SJCRH30 (cell line): ENCODE data around the gene TSHZ2. TPM values are rescaled to one million over a fixed set of nuclear protein-coding genes. Genes with fewer than 3 reads are reported as not detected.
"Not testable (repeated sequence)": the region's sequence is repeated elsewhere in the genome, so short reads cannot be mapped to it uniquely, and the experiment has no call there.

ENCODE experiments used
- DNase-seq, 2 experiments: peaks; one replicate each; pipeline ENCODE4 v3.0.0-alpha.2; 2015 to 2020
- H3K27ac ChIP-seq: fragments of 250-450 bp; sonication (Bioruptor Pico); 2 replicates; pipeline ENCODE4 v1.5.1; 2020; ENCODE audit warnings: mild to moderate bottlenecking, moderate library complexity
- H3K27me3 ChIP-seq: fragments of 250-450 bp; sonication (Bioruptor Pico); 2 replicates; pipeline ENCODE4 v1.5.1; 2020; ENCODE audit warnings: mild to moderate bottlenecking, moderate library complexity
- H3K36me3 ChIP-seq: fragments of 250-450 bp; sonication (Bioruptor Pico); 2 replicates; pipeline ENCODE4 v1.5.1; 2020; ENCODE audit warnings: mild to moderate bottlenecking, moderate library complexity
- H3K4me1 ChIP-seq: fragments of 250-450 bp; sonication (Bioruptor Pico); 2 replicates; pipeline ENCODE4 v1.5.1; 2020; ENCODE audit warnings: mild to moderate bottlenecking, moderate library complexity
- H3K4me3 ChIP-seq: fragments of 250-450 bp; sonication (Bioruptor Pico); 2 replicates; pipeline ENCODE4 v1.5.1; 2020; ENCODE audit warnings: mild to moderate bottlenecking, moderate library complexity
- H3K9me3 ChIP-seq: fragments of 250-450 bp; sonication (Bioruptor Pico); replicated peaks from 2 replicates; pipeline ENCODE4 v1.5.1; 2020; ENCODE audit warnings: mild to moderate bottlenecking, moderate library complexity
- total RNA-seq: library from RNA; depleted of rRNA; stranded (reverse); fragments of >200 nt; shearing (Covaris generic); gene quantifications from 2 replicates; pipeline ENCODE4 v1.2.3, GENCODE V29; 2014

Gene TSHZ2
- total RNA-seq, 1 experiment from 2014 or later = not detected

DNA sequence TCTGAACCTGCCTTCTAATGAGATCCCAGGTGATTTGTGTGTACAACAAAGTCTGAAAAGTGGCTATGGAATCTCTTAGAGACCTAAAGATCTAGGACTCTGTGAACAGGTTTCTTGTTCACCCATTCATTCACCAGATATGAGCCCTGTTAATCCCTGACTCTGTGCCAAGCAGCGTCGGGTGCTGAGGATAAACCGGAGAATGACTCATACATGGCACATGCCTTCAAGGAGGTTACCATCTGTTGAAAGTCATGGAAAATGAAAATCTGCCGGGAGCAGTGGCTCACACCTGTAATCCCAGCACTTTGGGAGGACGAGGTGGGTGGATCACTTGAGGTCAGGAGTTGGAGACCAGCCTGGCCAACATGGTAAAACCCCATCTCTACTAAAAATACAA, 549.3 kb downstream of the TSHZ2 start:
- H3K4me1 ChIP-seq, H3K9me3 ChIP-seq, H3K4me3 ChIP-seq, H3K27ac ChIP-seq, H3K36me3 ChIP-seq: not testable (repeated sequence)
- H3K27me3 ChIP-seq = peaks cover 12% of the 10 kb centered on the region; the same call in 1 of the 2 replicates
- DNase-seq = peak; percentile 39 to 54

DNA sequence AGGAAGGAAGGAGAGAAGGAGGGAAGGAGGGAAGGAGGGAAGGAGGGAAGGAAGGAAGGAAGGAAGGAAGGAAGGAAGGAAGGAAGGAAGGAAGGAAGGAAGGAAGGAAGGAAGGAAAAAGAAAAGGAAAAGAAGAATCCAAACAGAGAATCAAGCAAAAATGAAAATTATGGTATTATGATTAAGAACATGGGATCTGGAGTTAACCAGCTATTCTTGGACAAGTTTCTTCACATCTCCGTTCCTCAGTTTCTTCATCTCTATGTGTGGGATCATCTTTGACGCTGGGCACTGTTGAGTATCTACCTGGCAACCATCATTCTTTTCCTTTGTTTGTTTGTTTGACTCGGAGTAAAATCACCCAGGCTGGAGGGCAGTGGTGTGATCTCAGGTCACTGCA, 549.9 kb downstream of the TSHZ2 start:
- no peak for DNase-seq
- peaks cover 12% of the 10 kb centered on the region; the same call in 1 of the 2 replicates for H3K27me3 ChIP-seq
- H3K9me3 ChIP-seq = no peaks in the 10 kb centered on the region
- H3K36me3 ChIP-seq = no peaks in the 10 kb centered on the region
- H3K4me1 ChIP-seq = no peaks in the 10 kb centered on the region
- H3K4me3 ChIP-seq = no peak overlapping the region
- H3K27ac ChIP-seq = no peak overlapping the region

DNA sequence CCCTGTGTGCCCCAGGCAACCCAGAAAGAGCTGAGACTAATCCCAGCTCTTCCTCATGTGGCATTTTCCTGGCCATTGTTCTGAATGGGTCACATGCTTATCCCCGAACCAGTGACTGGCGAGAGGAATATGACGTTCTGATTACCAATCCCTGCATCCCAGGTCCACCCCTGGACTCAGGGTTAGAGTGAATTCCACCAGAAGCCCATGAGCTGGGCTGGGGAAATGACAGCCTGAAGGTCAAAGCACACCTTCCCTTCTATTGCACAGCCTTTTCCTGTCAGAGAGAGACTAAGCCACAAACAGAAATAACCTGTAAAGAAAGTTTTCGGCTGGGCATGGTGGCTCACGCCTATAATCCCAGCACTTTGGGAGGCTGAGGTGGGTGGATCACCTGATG, 550.5 kb downstream of the TSHZ2 start:
- H3K4me3 ChIP-seq = no peak overlapping the region
- H3K9me3 ChIP-seq = no peaks in the 10 kb centered on the region
- no peak for DNase-seq
- H3K27me3 ChIP-seq = peaks cover 12% of the 10 kb centered on the region; the same call in 1 of the 2 replicates
- no peak overlapping the region for H3K27ac ChIP-seq
- H3K36me3 ChIP-seq = no peaks in the 10 kb centered on the region
- no peaks in the 10 kb centered on the region for H3K4me1 ChIP-seq

DNA sequence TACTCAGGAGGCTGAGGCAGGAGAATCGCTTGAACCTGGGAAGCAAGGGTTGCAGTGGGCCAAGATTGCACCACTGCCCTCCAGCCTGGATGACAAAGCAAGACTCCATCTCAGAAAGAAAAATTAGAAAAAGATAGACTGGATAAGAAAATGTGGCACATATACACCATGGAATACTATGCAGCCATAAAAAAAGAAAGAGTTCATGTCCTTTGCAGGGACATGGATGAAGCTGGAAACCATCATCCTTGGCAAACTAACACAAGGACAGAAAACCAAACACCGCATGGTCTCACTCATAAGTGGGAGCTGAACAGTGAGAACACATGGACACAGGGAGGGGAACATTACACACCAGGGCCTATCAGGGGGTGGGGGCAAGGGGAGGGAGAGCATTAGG, 551.5 kb downstream of the TSHZ2 start:
- DNase-seq, H3K9me3 ChIP-seq, H3K36me3 ChIP-seq, H3K4me3 ChIP-seq, H3K27ac ChIP-seq, H3K4me1 ChIP-seq: not testable (repeated sequence)
- H3K27me3 ChIP-seq = peaks cover 12% of the 10 kb centered on the region; the same call in 1 of the 2 replicates

DNA sequence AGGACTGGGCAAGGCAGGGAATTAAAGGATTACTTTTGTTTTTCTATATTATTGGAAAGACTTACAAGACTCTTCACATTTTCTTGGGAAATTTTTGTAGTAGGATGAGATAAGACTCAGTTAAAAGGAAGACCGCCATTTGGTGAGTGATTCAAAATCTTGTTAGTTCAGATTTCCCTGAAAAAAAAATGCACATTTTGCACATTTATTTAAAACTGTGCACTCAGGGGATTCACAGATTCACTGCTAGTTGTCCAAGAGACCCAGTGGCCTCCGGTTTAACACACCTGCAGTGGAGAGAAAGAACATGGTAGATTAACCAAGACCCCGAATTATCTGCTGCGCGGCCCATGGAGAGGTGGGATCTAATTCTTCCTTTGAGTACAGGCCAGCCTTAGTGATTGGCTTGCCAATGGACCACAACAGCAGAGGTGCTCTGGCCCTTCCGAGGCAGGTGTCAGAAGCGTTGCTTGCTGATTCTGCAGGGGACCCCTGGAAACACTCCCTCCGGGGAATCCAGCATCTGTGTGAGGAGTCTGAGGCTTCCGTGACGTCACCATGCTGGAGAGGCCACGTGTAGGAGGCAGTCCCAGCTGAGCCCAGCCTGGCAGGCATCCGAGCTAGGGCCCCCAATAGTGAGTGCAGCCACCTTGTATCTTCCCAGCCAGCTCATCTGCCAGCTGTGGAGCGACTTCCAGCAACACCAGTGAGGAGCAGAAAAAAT, 552.6 kb downstream of the TSHZ2 start:
- peak; percentile 19 to 41 for DNase-seq
- H3K4me3 ChIP-seq = no peak overlapping the region

DNA sequence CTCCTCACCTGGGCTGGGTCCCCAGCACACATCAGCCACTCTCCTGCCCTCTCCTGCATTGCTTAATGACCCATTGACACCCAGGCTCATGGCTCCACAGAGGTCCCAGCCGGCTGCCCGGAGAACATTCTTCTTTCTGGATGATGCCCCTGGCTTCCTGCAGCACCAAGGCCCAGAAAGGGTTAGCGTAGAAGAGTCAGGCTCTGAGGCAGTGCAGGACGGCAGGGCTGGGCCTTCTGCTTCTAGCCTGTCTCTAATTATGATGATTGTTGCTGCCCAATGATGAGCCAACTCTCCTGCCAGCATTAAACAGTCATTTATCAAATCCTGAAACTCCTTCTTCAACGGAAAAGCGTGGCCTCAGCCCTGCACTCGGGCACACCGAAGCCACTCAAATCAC, 555.0 kb downstream of the TSHZ2 start:
- Histone ChIP-seq H3K27me3 (no peaks in the 10 kb centered on the region), H3K9me3 (no peaks in the 10 kb centered on the region), H3K27ac (no peak overlapping the region), H3K4me3 (no peak overlapping the region), H3K36me3 (no peaks in the 10 kb centered on the region), H3K4me1 (no peaks in the 10 kb centered on the region)
- no peak for DNase-seq

More for the DNA sequence above, 552.6 kb downstream of the TSHZ2 start:
- Histone ChIP-seq H3K4me1 (no peaks in the 10 kb centered on the region), H3K36me3 (no peaks in the 10 kb centered on the region), H3K27me3 (peaks cover 10% of the 10 kb centered on the region; the same call in 1 of the 2 replicates), H3K27ac (no peak overlapping the region), H3K9me3 (no peaks in the 10 kb centered on the region)

DNA sequence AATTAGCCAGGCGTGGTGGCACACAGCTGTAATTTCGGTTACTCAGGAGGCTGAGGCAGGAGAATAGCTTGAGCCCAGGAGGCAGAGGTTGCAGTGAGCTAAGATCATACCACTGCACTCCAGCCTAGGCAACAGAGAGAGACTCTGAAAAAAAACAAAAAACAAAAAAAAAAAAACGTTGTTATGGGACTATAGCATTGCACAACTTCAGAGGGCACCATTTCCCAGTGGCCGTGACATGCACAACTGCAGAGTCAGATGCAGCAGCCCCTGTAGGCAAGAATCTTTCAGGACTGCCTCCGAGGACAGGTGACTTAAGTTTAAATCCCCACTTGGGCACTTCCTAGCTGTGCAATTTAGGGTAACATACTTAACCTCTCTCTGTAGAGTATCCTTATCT, 557.5 kb downstream of the TSHZ2 start:
- no peak for DNase-seq
- Histone ChIP-seq H3K4me3 (no peak overlapping the region), H3K27ac (no peak overlapping the region), H3K9me3 (no peaks in the 10 kb centered on the region), H3K27me3 (no peaks in the 10 kb centered on the region), H3K4me1 (no peaks in the 10 kb centered on the region), H3K36me3 (no peaks in the 10 kb centered on the region)

DNA sequence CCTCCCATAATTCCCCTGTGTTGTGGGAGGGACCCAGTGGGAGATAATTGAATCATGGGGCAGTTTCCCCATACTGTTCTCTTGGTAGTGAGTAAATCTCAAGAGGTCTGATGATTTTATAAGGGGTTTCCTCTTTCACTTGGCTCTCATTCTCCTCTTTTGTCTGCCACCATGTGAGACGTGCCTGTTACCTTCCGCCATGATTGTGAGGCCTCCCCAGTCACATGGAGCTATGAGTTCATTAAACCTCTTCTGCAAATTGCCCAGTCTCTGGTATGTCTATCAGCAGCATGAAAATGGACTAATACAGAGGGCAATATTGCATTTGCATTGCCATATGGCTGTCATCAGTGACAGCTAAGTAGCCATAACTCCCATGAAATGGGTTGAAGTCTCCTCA, 558.3 kb downstream of the TSHZ2 start:
- Histone ChIP-seq H3K27ac (no peak overlapping the region), H3K4me1 (no peaks in the 10 kb centered on the region), H3K27me3 (no peaks in the 10 kb centered on the region), H3K36me3 (no peaks in the 10 kb centered on the region), H3K4me3 (no peak overlapping the region), H3K9me3 (no peaks in the 10 kb centered on the region)
- DNase-seq = no peak

DNA sequence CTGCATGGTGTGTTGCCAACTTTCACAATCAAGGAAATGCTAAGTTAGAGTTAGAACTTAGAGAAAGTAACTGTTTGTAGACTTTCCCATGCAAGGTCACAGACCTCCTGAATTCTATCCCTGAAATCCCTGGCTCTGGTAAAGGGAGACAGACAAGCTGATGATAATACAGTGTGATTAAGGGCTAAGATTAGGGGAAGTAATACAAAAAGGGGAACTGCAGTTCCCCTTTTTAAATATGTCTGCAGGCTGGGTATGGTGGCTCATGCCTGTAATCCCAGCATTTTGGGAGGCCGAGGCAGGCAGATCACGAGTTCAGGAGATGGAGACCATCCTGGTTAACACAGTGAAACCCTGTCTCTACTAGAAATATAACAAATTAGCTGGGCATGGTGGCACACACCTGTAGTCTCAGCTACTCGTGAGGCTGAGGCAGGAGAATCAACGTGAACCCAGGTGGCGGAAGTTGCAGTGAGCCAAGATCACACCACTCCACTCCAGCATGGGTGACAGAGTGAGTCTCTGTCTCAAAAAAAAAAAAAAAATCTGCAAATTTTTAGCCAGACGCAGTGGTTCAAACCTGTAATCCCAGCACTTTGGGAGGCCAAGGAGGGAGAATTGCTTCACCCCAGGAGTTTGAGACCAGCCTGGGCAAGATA, 560.6 kb downstream of the TSHZ2 start:
- not testable (repeated sequence) for H3K9me3 ChIP-seq, H3K36me3 ChIP-seq, H3K27ac ChIP-seq

DNA sequence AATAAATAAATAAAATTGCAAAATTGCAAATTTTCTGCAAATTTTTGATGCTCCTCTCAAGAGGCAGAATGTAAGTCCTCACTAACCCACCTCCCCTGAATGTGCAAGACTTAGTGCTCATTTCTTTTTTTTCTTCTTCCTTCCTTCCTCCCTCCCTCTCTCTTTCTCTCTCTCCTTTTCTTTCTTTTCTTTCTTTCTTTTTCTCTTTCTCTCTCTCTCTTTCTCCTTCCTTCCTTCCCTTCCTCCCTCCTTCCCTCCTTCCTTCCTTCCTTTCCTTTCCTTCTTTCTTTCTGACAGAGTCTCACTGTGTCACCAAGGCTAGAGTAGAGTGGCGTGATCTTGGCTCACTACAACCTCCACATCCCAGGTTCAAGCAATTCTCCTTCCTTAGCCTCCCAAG, 561.3 kb downstream of the TSHZ2 start:
- Histone ChIP-seq H3K4me1 (no peaks in the 10 kb centered on the region), H3K9me3 (no peaks in the 10 kb centered on the region), H3K36me3 (no peaks in the 10 kb centered on the region), H3K27ac (no peak overlapping the region), H3K27me3 (no peaks in the 10 kb centered on the region), H3K4me3 (no peak overlapping the region)
- DNase-seq = no peak

More for the DNA sequence above, 560.6 kb downstream of the TSHZ2 start:
- not testable (repeated sequence) for H3K4me1 ChIP-seq, H3K27me3 ChIP-seq, DNase-seq, H3K4me3 ChIP-seq

DNA sequence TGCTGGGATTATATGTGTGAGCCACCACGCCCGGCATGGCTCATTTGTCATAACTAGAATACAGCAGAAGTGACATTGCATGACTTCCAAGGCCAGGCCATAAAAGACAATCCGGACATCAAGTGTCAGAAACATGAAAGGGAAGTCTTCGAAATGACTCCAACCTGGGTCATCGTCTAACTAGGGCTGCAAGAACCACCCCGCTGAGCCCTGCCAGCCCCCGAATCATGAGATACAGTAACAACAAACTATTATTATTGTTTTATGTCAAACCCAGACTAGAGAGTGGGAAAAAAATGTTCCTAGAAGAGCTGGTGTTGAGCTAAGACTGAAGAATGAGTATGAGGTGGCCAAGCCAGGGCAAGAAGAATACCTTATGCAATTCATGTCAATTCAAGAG, 561.9 kb downstream of the TSHZ2 start:
- Histone ChIP-seq H3K4me1 (no peaks in the 10 kb centered on the region), H3K36me3 (no peaks in the 10 kb centered on the region), H3K9me3 (no peaks in the 10 kb centered on the region), H3K27ac (no peak overlapping the region), H3K27me3 (no peaks in the 10 kb centered on the region), H3K4me3 (no peak overlapping the region)
- no peak for DNase-seq

DNA sequence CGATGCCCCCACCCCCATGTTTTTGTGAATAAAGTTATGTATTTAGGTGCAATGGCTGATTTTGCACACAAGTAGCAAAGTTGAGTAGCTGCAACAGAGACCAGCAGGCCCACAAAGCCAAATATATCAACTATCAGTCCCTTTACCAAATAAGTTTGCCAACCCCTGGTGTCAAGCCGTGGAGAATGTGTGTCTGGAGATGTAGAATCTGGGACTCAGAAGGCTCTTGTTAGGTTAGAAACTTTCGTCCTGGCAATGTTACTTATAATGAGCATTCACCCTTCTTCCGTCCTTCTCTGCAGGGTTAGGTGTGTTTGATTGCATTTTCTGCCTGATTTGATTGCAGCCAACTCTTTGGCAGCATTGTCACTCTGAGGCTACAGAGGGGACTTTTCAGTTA, 563.7 kb downstream of the TSHZ2 start:
- DNase-seq = no peak

DNA sequence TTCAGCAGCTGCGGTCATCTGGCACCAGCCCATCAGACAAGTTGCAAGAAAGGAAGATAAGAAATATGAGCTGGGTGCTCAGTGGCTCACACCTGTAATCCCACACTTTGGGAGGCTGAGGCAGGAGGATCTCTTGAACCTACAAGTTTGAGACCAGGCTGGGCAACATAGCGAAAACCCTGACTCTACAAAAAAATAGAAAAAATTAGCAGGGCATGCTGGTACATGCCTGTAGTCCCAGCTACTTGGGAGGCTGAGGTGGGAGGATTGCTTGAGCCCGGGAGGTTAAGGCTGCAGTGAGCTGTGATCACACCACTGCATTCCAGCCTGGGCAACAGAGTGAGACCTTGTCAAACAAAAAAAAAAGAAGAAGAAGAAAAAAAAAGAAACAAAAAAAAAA, 564.2 kb downstream of the TSHZ2 start:
- not testable (repeated sequence) for H3K9me3 ChIP-seq, H3K27me3 ChIP-seq, H3K27ac ChIP-seq, DNase-seq, H3K4me3 ChIP-seq, H3K36me3 ChIP-seq, H3K4me1 ChIP-seq

More for the DNA sequence above, 563.7 kb downstream of the TSHZ2 start:
- no peaks in the 10 kb centered on the region for H3K4me1 ChIP-seq
- H3K27me3 ChIP-seq = peaks cover 5% of the 10 kb centered on the region; the same call in 1 of the 2 replicates
- no peaks in the 10 kb centered on the region for H3K9me3 ChIP-seq
- no peak overlapping the region for H3K27ac ChIP-seq
- no peak overlapping the region for H3K4me3 ChIP-seq
- H3K36me3 ChIP-seq = no peaks in the 10 kb centered on the region

DNA sequence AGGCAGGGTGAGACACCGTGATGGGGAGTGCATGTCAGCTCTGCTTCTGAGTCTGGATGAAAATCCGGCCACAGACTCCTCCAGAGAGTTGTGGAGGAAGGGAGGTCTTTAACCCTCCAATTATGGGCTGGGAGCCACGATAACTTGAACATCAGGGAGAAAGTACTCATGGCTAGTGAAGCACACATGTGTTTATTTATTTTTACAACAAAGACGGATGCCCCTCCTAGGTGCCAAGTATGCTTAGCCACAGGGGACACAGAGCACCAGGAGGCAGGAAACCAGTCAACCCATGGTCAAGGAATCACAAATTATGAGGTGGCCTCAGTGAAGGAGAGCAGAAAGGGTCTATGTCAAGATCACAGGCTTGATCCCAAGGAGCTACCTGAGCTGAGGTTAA, 567.4 kb downstream of the TSHZ2 start:
- no peak for DNase-seq
- H3K27me3 ChIP-seq = peaks cover 5% of the 10 kb centered on the region; the same call in 1 of the 2 replicates
- H3K27ac ChIP-seq = no peak overlapping the region
- H3K4me3 ChIP-seq = no peak overlapping the region
- no peaks in the 10 kb centered on the region for H3K9me3 ChIP-seq
- no peaks in the 10 kb centered on the region for H3K36me3 ChIP-seq
- H3K4me1 ChIP-seq = no peaks in the 10 kb centered on the region
